Measurements from ENCODE around the gene AGAP1.

The AGAP1 gene

DNA sequence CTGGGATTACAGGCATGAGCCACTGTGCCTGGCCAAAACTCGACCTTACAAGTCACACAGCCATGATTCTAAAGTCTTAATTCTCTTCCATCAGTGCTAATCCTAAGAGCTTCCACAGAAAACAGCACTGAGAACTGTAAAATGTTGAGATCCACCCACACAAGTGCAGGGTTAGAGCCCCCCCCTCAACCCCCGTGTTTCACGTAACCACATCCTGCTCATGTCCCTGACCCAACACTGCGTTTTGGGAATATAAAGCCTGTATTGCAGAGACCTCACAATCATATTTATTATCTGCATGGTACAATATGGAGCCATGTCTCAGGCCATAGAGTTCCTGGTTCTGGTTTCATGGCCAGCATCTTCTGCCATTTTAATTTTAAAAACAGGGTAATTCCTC lies 563.5 kb downstream of the AGAP1 start:
- no peak for TF ChIP-seq CTCF (IDR thresholded peaks at IDR 0.05)

DNA sequence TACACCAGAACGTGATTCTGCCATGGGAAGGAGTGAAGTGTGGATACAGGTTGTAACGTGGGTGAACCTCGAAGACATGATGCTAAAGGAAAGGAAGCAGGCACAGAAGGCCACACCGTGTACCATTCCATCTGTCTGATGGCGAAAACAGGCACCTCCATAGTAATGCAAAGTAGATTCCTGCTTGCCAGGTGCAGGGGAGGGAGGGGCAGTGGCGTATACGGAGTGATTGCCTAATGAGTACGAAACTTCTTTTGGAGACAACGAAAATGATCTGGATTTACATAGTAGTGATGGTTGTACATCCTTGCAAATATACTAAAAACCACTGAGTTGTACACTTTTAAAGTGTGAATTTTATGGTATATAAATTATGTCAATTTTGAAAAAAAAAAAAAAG lies 567.7 kb downstream of the AGAP1 start:
- TF ChIP-seq CTCF (IDR thresholded peaks at IDR 0.05) = no peak

GRCh38 chr2:236061899-236062298 lies 568.1 kb downstream of the AGAP1 start:
- TF ChIP-seq CTCF (IDR thresholded peaks at IDR 0.05) = no peak

- no peak for TF ChIP-seq CTCF (IDR thresholded peaks at IDR 0.05)
These were observed 570.2 kb downstream of the AGAP1 start for GRCh38 chr2:236063994-236064393.

DNA sequence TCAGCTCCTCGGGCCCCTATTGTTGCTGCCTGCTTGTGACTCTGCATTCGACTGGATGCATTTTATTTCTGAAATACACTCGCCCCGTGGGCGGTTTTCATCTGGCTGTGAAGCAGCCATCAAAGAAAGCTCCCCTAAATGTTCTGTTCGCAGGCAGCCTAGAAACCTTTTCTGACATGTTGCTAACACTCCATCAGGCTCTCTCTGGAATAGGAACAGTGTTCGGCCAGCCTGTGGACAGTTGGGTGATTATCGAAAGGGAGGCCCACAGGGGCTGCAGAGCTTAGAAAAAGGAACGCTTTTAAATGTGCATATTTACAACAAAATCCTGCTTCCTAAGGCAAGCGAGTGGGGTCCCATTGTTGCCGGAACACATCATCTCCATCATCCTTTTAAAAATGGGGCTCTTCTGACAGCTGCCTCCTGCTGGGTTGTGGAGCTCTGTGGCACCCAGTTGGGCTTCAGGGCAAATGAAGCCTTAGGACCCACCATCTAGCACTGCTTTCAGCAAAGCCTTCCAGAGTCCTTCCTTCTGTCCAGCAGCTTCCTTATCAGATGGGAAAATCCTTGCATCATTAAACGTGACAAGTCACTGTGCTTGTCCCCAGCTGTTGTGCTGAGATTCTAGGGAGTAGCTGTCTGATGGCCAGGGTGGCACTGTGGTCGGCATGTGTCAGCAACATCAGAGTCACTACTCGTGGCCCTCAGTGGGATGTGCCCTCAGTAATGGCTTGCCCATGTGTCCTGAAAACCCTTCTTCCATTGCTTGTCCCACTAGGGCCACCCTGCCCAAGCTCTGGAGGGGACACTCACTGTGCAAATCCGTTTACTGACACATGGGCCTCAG lies 571.7 kb downstream of the AGAP1 start:
- TF ChIP-seq CTCF (IDR thresholded peaks at IDR 0.05) = no peak

DNA sequence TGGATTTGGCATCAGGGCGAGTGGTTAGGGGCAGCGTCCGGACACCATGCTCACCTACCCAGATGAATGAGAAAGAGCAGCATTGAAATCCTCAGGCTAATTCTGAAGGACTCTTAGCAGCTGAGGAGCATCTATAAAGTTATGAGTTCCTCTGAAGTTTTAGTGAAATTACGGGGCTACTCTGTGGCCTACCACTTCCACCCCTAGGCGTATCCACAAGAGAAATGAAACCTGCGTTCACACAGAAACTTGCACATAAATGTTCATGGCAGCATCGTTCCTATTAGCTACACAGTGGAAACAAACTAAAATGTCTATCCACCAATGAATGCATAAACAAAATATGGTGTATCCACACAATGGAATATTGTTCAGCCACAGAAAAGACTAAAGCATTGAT lies 576.4 kb downstream of the AGAP1 start:
- TF ChIP-seq CTCF (IDR thresholded peaks at IDR 0.05) = no peak

DNA sequence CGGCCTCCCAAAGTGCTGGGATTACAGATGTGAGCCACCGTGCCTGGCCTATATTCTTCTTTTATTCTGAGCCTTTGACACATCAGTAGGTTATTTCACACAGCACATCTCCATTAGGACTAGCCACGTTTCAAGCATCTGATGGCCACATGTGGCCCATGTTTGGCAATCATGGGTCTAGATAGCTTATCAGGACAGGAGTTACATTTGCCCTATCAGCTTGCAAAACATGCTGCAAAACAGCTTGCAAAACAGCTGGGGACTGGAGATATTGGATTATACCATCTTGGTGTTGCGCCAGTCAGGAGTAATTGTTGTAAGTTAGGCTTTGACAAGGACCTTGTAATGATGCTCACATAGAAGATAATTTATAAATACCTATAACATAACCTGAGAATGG lies 579.4 kb downstream of the AGAP1 start:
- no peak for TF ChIP-seq CTCF (IDR thresholded peaks at IDR 0.05)

All from LNCAP (cell line).